Transverse colon (tissue), 4 donors: Measurements from ENCODE around the gene ALDH9A1.

ENCODE experiments used
- EP300 ChIP-seq: sonication (generic); formaldehyde crosslinking; IDR thresholded peaks from one replicate; pipeline ENCODE4 v1.6.1; 2017; ENCODE audit warnings: antibody characterized with exemption, low read depth
- POLR2A ChIP-seq: fragments of 450-650 bp; IDR thresholded peaks from one replicate; pipeline ENCODE4 v1.6.1; 2016; ENCODE audit warnings: antibody characterized with exemption, mild to moderate bottlenecking, moderate library complexity
- POLR2AphosphoS5 ChIP-seq, 3 donors: sonication (generic); formaldehyde crosslinking; IDR thresholded peaks; one replicate each; pipeline ENCODE4 v1.6.1; 2016; ENCODE audit warnings: antibody characterized with exemption in 3 of 3
- TF ChIP-seq, protein P1 (sequence below), 5 experiments: fragments of 200-600 bp in 3 of 5; fragments of 450-650 bp in 2 of 5; sonication (generic) in 3 of 5; IDR thresholded peaks; 1 replicate in 2 of 5; 2 replicates in 3 of 5; pipeline ENCODE4 v1.5.1; 2016 to 2017; ENCODE audit warnings: antibody characterized with exemption in 5 of 5, inconsistent platforms in 3 of 5, mild to moderate bottlenecking in 2 of 5, moderate library complexity in 1 of 5

DNA sequence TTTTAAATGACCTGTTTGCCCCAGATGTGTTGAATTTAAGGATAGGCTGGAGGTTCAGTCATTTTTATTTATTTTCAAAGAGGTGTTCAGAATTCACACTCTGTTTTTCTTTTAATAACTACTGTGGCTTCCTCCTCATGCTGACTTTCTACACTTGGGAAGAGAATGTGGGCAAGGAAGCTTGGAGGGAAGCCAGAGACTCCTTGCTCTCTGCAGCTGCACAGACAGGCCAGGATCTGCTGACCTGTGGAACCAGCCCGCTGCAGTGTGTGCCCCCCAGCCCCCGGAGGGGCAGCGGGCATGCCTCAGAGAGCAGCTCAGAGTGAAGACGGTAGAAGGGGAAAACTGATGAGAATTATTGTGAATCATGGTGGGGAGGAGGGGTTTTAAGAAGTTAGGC lies 50.4 kb downstream of the ALDH9A1 start:
- TF ChIP-seq POLR2A, result no peak
- TF ChIP-seq, protein P1, sequence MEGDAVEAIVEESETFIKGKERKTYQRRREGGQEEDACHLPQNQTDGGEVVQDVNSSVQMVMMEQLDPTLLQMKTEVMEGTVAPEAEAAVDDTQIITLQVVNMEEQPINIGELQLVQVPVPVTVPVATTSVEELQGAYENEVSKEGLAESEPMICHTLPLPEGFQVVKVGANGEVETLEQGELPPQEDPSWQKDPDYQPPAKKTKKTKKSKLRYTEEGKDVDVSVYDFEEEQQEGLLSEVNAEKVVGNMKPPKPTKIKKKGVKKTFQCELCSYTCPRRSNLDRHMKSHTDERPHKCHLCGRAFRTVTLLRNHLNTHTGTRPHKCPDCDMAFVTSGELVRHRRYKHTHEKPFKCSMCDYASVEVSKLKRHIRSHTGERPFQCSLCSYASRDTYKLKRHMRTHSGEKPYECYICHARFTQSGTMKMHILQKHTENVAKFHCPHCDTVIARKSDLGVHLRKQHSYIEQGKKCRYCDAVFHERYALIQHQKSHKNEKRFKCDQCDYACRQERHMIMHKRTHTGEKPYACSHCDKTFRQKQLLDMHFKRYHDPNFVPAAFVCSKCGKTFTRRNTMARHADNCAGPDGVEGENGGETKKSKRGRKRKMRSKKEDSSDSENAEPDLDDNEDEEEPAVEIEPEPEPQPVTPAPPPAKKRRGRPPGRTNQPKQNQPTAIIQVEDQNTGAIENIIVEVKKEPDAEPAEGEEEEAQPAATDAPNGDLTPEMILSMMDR (IDR thresholded peaks at IDR 0.05), result no peak
- TF ChIP-seq POLR2AphosphoS5 (IDR thresholded peaks at IDR 0.05), result no peak
- no peak for TF ChIP-seq EP300
